DOHH2 (cell line): ENCODE measurements around the gene DLX4.

Source experiments
- H3F3A ChIP-seq: fragments of 200-600 bp; sonication (generic), shearing (Covaris generic); 2 replicates; pipeline ENCODE4 v1.6.0; 2016; ENCODE audit warnings: antibody characterized with exemption, mild to moderate bottlenecking; ENCODE audit not compliant: control insufficient read depth, insufficient read depth
- H3K27ac ChIP-seq: fragments of 200-600 bp; sonication (generic); 2 replicates; pipeline ENCODE4 v1.5.1; 2014; ENCODE audit warnings: low read depth, mild to moderate bottlenecking, low read length, moderate library complexity
- H3K27me3 ChIP-seq: fragments of 200-600 bp; sonication (generic); 2 replicates; pipeline ENCODE4 v1.6.1; 2014; ENCODE audit warnings: mild to moderate bottlenecking, low read length, mixed read lengths; ENCODE audit not compliant: control insufficient read depth
- H3K36me3 ChIP-seq: fragments of 200-600 bp; sonication (generic); 2 replicates; pipeline ENCODE4 v1.6.1; 2014; ENCODE audit warnings: mild to moderate bottlenecking, low read length, moderate library complexity, mixed read lengths; ENCODE audit not compliant: control insufficient read depth
- H3K4me1 ChIP-seq: fragments of 200-600 bp; sonication (generic); 2 replicates; pipeline ENCODE4 v1.6.1; 2014; ENCODE audit warnings: mild to moderate bottlenecking, low read length, mixed read lengths; ENCODE audit not compliant: control insufficient read depth
- H3K4me2 ChIP-seq: fragments of 200-600 bp; sonication (generic); 2 replicates; pipeline ENCODE4 v1.6.0; 2014; ENCODE audit warnings: mild to moderate bottlenecking, low read length, moderate library complexity
- H3K4me3 ChIP-seq: fragments of 200-600 bp; sonication (generic); 2 replicates; pipeline ENCODE4 v1.5.1; 2014; ENCODE audit warnings: mild to moderate bottlenecking, low read length, mixed read lengths
- H3K79me2 ChIP-seq: fragments of 200-600 bp; sonication (generic); 2 replicates; pipeline ENCODE4 v1.6.1; 2014; ENCODE audit warnings: mild to moderate bottlenecking, low read length, mixed read lengths; ENCODE audit not compliant: control insufficient read depth
- H3K9me2 ChIP-seq: fragments of 200-600 bp; sonication (generic); replicated peaks from 2 replicates; pipeline ENCODE4 v1.6.1; 2014; ENCODE audit warnings: mild to moderate bottlenecking, low read length, mixed read lengths; ENCODE audit not compliant: control insufficient read depth
- H3K9me3 ChIP-seq: fragments of 200-600 bp; sonication (generic); 2 replicates; pipeline ENCODE4 v1.6.1; 2014; ENCODE audit warnings: antibody characterized with exemption, low read length, mixed read lengths; ENCODE audit not compliant: control insufficient read depth, insufficient read depth
- H4K20me1 ChIP-seq: fragments of 200-600 bp; sonication (generic); 2 replicates; pipeline ENCODE4 v1.6.0; 2014; ENCODE audit warnings: low read depth, mild to moderate bottlenecking, antibody characterized with exemption, low read length, moderate library complexity; ENCODE audit not compliant: control insufficient read depth, insufficient read depth
- EZH2phosphoT487 ChIP-seq: fragments of 200-600 bp; sonication (generic); IDR thresholded peaks from 2 replicates; pipeline ENCODE4 v1.6.1; 2017; ENCODE audit warnings: borderline replicate concordance, mild to moderate bottlenecking, antibody characterized with exemption, low read length, moderate library complexity, mixed read lengths
- TF ChIP-seq, protein P1 (sequence below): fragments of 200-600 bp; sonication (generic); IDR thresholded peaks from one replicate; pipeline ENCODE4 v1.5.1; 2014; ENCODE audit warnings: antibody characterized with exemption, mild to moderate bottlenecking, low read depth, low read length; ENCODE audit not compliant: poor library complexity, severe bottlenecking

The DLX4 gene

DNA sequence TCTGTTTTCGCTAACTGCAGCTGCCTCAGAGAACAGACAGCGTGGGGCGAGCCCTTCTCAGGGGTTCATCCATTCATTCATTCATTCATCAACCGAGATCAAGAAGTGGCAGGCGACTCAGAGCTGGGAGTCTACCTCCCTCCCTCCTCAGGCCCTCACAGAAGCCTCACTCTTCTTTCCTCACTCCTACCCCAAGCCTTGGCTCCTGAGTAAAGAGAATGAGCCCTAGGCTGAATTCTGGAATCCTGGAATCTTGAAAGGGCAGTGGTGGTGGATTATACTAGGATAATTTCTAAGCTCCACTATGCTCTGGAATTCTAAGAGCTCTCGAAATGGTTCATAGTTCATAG lies 28.3 kb downstream of the DLX4 start:
- Histone ChIP-seq H3K9me2 (no peaks in the 10 kb centered on the region), H3K4me1 (peaks cover 10% of the 10 kb centered on the region), H4K20me1 (no peaks in the 10 kb centered on the region), H3K27me3 (peaks cover 79% of the 10 kb centered on the region), H3F3A (no peaks in the 10 kb centered on the region), H3K79me2 (no peaks in the 10 kb centered on the region), H3K9me3 (no peaks in the 10 kb centered on the region), H3K4me2 (no peak overlapping the region), H3K27ac (no peak overlapping the region), H3K4me3 (no peak overlapping the region), H3K36me3 (no peaks in the 10 kb centered on the region)
- TF ChIP-seq, protein P1, sequence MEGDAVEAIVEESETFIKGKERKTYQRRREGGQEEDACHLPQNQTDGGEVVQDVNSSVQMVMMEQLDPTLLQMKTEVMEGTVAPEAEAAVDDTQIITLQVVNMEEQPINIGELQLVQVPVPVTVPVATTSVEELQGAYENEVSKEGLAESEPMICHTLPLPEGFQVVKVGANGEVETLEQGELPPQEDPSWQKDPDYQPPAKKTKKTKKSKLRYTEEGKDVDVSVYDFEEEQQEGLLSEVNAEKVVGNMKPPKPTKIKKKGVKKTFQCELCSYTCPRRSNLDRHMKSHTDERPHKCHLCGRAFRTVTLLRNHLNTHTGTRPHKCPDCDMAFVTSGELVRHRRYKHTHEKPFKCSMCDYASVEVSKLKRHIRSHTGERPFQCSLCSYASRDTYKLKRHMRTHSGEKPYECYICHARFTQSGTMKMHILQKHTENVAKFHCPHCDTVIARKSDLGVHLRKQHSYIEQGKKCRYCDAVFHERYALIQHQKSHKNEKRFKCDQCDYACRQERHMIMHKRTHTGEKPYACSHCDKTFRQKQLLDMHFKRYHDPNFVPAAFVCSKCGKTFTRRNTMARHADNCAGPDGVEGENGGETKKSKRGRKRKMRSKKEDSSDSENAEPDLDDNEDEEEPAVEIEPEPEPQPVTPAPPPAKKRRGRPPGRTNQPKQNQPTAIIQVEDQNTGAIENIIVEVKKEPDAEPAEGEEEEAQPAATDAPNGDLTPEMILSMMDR: no peak
- no peak for TF ChIP-seq EZH2phosphoT487

GRCh38 chr17:49997773-49998703 lies 29.0 kb downstream of the DLX4 start:
- no peaks in the 10 kb centered on the region for H3K79me2 ChIP-seq
- no peaks in the 10 kb centered on the region for H3K36me3 ChIP-seq
- no peaks in the 10 kb centered on the region for H3K9me3 ChIP-seq
- peaks cover 10% of the 10 kb centered on the region for H3K4me1 ChIP-seq
- no peaks in the 10 kb centered on the region for H3F3A ChIP-seq
- H3K9me2 ChIP-seq: no peaks in the 10 kb centered on the region
- no peaks in the 10 kb centered on the region for H4K20me1 ChIP-seq
- no peak overlapping the region; the same call in 1 of the 2 replicates for H3K4me3 ChIP-seq
- H3K4me2 ChIP-seq: peak overlapping the region; percentile 44
- peaks cover 73% of the 10 kb centered on the region for H3K27me3 ChIP-seq
- H3K27ac ChIP-seq: no peak overlapping the region
- TF ChIP-seq, protein P1: peak; percentile 84
- no peak for TF ChIP-seq EZH2phosphoT487

DNA sequence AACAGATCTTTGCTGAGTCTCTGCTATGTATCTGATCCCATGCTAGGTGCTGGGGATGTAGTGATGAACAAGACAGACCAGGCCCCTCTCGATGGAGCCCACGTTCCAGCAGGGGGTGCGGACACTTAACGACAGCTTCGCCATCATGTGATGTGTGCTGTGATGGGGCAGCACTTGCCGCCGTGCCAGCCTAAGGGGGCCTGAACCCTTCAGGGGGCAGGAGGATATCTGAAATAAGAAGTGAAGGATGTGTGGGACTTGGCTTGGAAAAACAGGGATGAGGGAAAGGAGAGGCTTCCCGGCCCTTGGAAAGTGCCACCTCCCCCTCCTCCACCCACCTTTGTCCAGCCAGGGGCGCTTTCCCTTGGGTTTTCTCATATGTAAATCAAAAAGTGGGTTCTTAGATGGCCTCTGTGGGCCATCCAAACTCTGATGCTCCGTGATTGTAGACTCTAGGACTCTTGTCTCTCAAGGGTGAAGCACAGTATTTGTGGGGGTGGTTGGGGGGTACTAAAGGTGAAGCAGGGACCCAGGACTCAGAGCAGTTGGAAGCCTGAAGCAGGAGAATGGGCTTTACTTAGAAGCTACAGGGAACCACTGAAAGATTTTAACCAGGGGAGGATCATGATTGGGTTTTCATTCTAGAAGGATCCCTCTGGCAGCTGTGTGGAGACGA lies 30.0 kb downstream of the DLX4 start:
- no peaks in the 10 kb centered on the region for H3K36me3 ChIP-seq
- H3K79me2 ChIP-seq: no peaks in the 10 kb centered on the region
- H4K20me1 ChIP-seq: no peaks in the 10 kb centered on the region
- H3K4me2 ChIP-seq: peak overlapping the region; percentile 44
- TF ChIP-seq, protein P1: no peak
- no peak for TF ChIP-seq EZH2phosphoT487
- no peak overlapping the region for H3K4me3 ChIP-seq
- no peaks in the 10 kb centered on the region for H3F3A ChIP-seq
- peaks cover 65% of the 10 kb centered on the region for H3K27me3 ChIP-seq
- no peaks in the 10 kb centered on the region for H3K9me2 ChIP-seq
- H3K27ac ChIP-seq: no peak overlapping the region
- H3K4me1 ChIP-seq: peaks cover 10% of the 10 kb centered on the region
- H3K9me3 ChIP-seq: no peaks in the 10 kb centered on the region
